Left ventricle myocardium inferior (tissue), 1 donor: ENCODE data around the gene SLC25A46. TPM values are rescaled to one million over a fixed set of nuclear protein-coding genes. Genes with fewer than 3 reads are reported as not detected.
"Not testable (repeated sequence)": the region's sequence is repeated elsewhere in the genome, so short reads cannot be mapped to it uniquely, and the experiment has no call there.

Source experiments
- DNase-seq: peaks from one replicate; pipeline ENCODE4 v3.0.0-alpha.2; 2020
- H3K27ac ChIP-seq: fragments of 200-600 bp; replicated peaks from 2 replicates; pipeline ENCODE4 v1.8.0; 2021
- H3K27me3 ChIP-seq: fragments of 200-600 bp; 2 replicates; pipeline ENCODE4 v1.8.0; 2021; ENCODE audit warnings: low read depth
- H3K36me3 ChIP-seq: fragments of 200-600 bp; 2 replicates; pipeline ENCODE4 v1.8.0; 2021
- H3K4me1 ChIP-seq: fragments of 200-600 bp; 2 replicates; pipeline ENCODE4 v1.8.0; 2021
- H3K4me3 ChIP-seq: fragments of 200-600 bp; 2 replicates; pipeline ENCODE4 v1.8.0; 2021; ENCODE audit warnings: mild to moderate bottlenecking, moderate library complexity
- H3K9me3 ChIP-seq: fragments of 200-600 bp; replicated peaks from 2 replicates; pipeline ENCODE4 v1.8.0; 2021
- intact Hi-C: fragments of 100-400 bp; cut with micrococcal nuclease; formaldehyde crosslinking; loops from one replicate; pipeline ENCODE4 v1.11.0; 2022
- total RNA-seq: library from RNA; stranded (reverse); fragmentation: NEBNext Ultra II Directional; extraction: Animal tissue kit (Norgen Biotek cat#: 25700); gene quantifications from one replicate; pipeline ENCODE4 v1.2.1, GENCODE V29; 2021
- TF ChIP-seq, protein P1 (sequence below): fragments of 200-600 bp; IDR thresholded peaks from 2 replicates; pipeline ENCODE4 v1.8.0; 2021; ENCODE audit warnings: antibody characterized with exemption, mild to moderate bottlenecking, borderline replicate concordance
- donor health status: DM: no; HTN: yes; CAD: no; lungs with severe emphysema.

Gene SLC25A46
- total RNA-seq, 1 donor from 2014 or later = 67.9 TPM

GRCh38 chr5:110785356-110785755, 46.5 kb downstream of the SLC25A46 start:
- Histone ChIP-seq H3K9me3 (peaks cover 22% of the 10 kb centered on the region), H3K4me1 (no peaks in the 10 kb centered on the region), H3K27ac (no peak overlapping the region), H3K4me3 (no peak overlapping the region), H3K27me3 (no peaks in the 10 kb centered on the region), H3K36me3 (no peaks in the 10 kb centered on the region)
- TF ChIP-seq, protein P1, sequence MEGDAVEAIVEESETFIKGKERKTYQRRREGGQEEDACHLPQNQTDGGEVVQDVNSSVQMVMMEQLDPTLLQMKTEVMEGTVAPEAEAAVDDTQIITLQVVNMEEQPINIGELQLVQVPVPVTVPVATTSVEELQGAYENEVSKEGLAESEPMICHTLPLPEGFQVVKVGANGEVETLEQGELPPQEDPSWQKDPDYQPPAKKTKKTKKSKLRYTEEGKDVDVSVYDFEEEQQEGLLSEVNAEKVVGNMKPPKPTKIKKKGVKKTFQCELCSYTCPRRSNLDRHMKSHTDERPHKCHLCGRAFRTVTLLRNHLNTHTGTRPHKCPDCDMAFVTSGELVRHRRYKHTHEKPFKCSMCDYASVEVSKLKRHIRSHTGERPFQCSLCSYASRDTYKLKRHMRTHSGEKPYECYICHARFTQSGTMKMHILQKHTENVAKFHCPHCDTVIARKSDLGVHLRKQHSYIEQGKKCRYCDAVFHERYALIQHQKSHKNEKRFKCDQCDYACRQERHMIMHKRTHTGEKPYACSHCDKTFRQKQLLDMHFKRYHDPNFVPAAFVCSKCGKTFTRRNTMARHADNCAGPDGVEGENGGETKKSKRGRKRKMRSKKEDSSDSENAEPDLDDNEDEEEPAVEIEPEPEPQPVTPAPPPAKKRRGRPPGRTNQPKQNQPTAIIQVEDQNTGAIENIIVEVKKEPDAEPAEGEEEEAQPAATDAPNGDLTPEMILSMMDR = no peak
- DNase-seq = no peak
- intact Hi-C loops = no loop called here

- H3K36me3 ChIP-seq, intact Hi-C loops, H3K4me3 ChIP-seq, H3K27me3 ChIP-seq, DNase-seq, H3K27ac ChIP-seq, H3K4me1 ChIP-seq: not testable (repeated sequence)
- H3K9me3 ChIP-seq = peaks cover 22% of the 10 kb centered on the region
Measured at GRCh38 chr5:110788006-110788405, 49.2 kb downstream of the SLC25A46 start.

DNA sequence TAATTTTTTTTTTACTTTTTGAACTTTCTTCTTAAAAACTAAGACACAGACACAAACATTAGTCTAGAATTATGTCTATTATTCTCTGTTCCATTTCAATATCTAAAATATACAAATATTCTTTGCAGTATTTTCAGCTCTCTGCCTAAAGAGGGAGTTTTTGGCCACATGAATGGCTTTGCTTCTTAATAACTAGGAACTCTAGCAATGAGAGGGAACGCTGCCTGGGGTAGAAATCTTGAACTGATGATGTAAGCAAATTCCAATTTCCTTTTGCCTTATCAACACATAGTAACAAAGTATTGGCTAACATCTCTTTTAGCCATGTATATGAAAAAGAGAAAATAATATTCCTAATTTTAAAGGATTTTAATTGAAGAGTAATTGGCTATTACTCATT, 51.9 kb downstream of the SLC25A46 start:
- Histone ChIP-seq H3K4me3 (no peak overlapping the region), H3K36me3 (no peaks in the 10 kb centered on the region), H3K27me3 (no peaks in the 10 kb centered on the region), H3K27ac (no peak overlapping the region), H3K9me3 (peaks cover 16% of the 10 kb centered on the region), H3K4me1 (no peaks in the 10 kb centered on the region)
- intact Hi-C loops = no loop called here
- no peak for DNase-seq
- TF ChIP-seq, protein P1 = peak; percentile 50

- no peak for DNase-seq
- H3K9me3 ChIP-seq = peaks cover 35% of the 10 kb centered on the region
- H3K27me3 ChIP-seq = no peaks in the 10 kb centered on the region
- no peaks in the 10 kb centered on the region for H3K4me1 ChIP-seq
- H3K4me3 ChIP-seq = no peak overlapping the region
- no peak overlapping the region for H3K27ac ChIP-seq
- H3K36me3 ChIP-seq = no peaks in the 10 kb centered on the region
- TF ChIP-seq, protein P1 = no peak
- intact Hi-C loops = no loop called here
Measured at GRCh38 chr5:110802998-110803397, 64.2 kb downstream of the SLC25A46 start.

DNA sequence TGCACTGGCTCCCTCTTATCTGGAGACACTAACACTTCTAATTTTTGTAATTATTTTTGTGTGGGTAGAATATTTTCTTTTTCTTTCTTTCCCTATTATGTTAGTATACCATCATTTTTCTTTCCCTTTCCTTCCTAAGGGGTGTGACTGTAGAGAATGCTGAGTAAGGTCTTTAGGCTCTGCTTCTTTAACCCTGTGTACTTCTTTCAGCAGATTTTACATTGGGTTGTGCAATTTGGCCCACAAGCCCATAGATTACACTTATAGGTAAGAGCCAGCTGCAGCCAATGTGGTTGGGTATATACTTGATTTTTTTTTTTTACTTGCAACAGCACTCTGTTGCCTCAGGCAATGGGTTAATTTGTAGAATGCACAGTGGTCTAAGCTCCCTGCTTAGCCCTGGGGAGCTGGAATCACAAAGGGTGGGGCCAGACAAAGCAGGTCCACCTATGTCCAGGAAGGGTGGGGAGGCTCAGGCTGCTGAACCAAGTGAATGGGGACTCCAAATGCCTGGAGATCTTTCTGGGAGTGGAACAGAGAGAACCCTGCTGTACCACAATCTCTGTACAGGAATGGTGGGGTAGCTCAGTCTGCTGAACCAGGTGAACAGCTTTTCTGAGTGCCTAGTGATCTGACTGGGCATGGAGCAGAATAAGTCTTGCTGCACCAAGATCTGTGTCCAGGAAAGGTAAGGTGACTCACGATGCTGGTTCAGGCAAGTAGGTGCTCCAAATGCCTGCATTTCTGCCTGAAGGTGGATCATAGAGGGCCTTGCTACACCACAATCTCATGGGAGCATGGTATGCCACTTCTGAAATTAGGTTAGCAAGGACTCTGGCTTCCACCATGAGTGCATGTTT, 64.9 kb downstream of the SLC25A46 start:
- Histone ChIP-seq H3K36me3 (no peaks in the 10 kb centered on the region), H3K4me1 (no peaks in the 10 kb centered on the region), H3K9me3 (peaks cover 35% of the 10 kb centered on the region), H3K27me3 (no peaks in the 10 kb centered on the region), H3K4me3 (no peak overlapping the region), H3K27ac (no peak overlapping the region)
- intact Hi-C loops = no loop called here
- no peak for DNase-seq
- TF ChIP-seq, protein P1 = no peak

DNA sequence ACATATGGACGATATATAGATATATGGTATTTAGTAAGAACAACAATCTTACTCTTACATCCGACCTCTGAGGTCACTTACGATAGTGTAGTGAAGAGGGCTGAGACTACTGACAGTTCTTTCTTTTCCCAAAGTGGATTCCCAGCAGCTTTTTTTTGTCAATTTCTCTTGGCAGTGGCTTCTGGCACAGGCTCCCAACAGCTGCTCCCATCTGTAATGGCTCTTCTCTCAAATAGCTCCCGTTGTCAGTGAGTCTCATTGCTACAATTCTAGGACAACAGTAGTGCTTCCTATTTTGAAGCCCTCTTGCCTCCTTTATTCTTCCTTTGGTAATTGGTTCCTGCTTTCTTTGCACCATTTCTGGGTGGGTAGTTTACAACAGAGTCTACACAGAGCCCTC, 68.4 kb downstream of the SLC25A46 start:
- TF ChIP-seq, protein P1 = no peak
- Histone ChIP-seq H3K36me3 (no peaks in the 10 kb centered on the region), H3K27me3 (no peaks in the 10 kb centered on the region), H3K4me3 (no peak overlapping the region), H3K9me3 (peaks cover 29% of the 10 kb centered on the region), H3K27ac (no peak overlapping the region), H3K4me1 (no peaks in the 10 kb centered on the region)
- intact Hi-C loops = no loop called here
- peak; percentile 37 for DNase-seq
